Measurements from ENCODE around the gene THAP7. TPM values are rescaled to one million over a fixed set of nuclear protein-coding genes. Genes with fewer than 3 reads are reported as not detected.

The THAP7 gene
- total RNA-seq, 1 donor from 2014 or later = 14.7 TPM

DNA sequence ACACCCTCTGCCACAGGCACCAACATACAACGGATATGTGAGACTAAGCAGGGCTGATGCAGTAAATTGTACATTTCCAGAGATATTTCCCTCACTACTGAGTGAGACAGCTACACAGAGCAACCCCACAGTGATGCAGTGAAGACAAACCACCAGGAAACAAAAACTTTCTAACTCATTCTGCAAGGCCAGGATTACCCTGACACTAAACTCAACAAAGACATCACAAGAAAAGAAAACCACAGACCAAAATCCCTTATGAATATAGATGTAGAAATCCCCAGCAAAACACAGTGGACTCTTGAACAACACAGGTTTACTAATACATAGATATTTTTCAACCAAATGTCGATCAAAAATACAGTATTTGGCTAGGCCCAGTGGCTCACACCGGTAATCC lies 32.0 kb upstream of the THAP7 start:
- peaks cover 27% of the 10 kb centered on the region for H3K4me1 Mint-ChIP-seq
- TF ChIP-seq CTCF (IDR thresholded peaks at IDR 0.05) (no peak), EZH2 (IDR thresholded peaks at IDR 0.05) (no peak)
- Histone ChIP-seq H2AFZ (replicated peaks) (no peak overlapping the region), H3F3A (ENCODE audit: low read depth) (peaks cover 7% of the 10 kb centered on the region), H3K4me1 (no peaks in the 10 kb centered on the region), H3K36me3 (no peaks in the 10 kb centered on the region), H3K79me2 (ENCODE audit: low read depth) (no peaks in the 10 kb centered on the region), H3K27ac (no peak overlapping the region), H3K9ac (no peak overlapping the region), H3K4me3 (no peak overlapping the region), H4K20me1 (ENCODE audit: low read depth) (no peaks in the 10 kb centered on the region), H3K9me3 (ENCODE audit: low read depth) (no peaks in the 10 kb centered on the region), H3K27me3 (peaks cover 54% of the 10 kb centered on the region), H3K4me2 (no peak overlapping the region)
- H3K4me3 Mint-ChIP-seq = no peak overlapping the region
- H3K27ac Mint-ChIP-seq = no peak overlapping the region
- H3K36me3 Mint-ChIP-seq = no peaks in the 10 kb centered on the region
- H3K9me3 Mint-ChIP-seq = no peaks in the 10 kb centered on the region
- peaks cover 23% of the 10 kb centered on the region for H3K27me3 Mint-ChIP-seq (ENCODE audit: insufficient read depth, low read depth)
- no peak for DNase-seq (ENCODE audit: low spot score)

- no peaks in the 10 kb centered on the region for H3K4me1 ChIP-seq
- no peak overlapping the region for H3K9ac ChIP-seq
- H3K36me3 ChIP-seq = no peaks in the 10 kb centered on the region
- H3K4me2 ChIP-seq = peak overlapping the region; percentile 91
- Mint-ChIP-seq H3K27ac (no peak overlapping the region), H3K9me3 (no peaks in the 10 kb centered on the region), H3K27me3 (ENCODE audit: insufficient read depth, low read depth) (peaks cover 23% of the 10 kb centered on the region), H3K4me3 (no peak overlapping the region), H3K4me1 (peaks cover 22% of the 10 kb centered on the region), H3K36me3 (no peaks in the 10 kb centered on the region)
- H4K20me1 ChIP-seq (ENCODE audit: low read depth) = no peaks in the 10 kb centered on the region
- peak overlapping the region; percentile 81 for H2AFZ ChIP-seq (replicated peaks)
- no peaks in the 10 kb centered on the region for H3K79me2 ChIP-seq (ENCODE audit: low read depth)
- H3F3A ChIP-seq (ENCODE audit: low read depth) = peaks cover 7% of the 10 kb centered on the region
- peaks cover 54% of the 10 kb centered on the region for H3K27me3 ChIP-seq
- DNase-seq (ENCODE audit: low spot score) = peak; percentile 39
- no peak overlapping the region for H3K27ac ChIP-seq
- H3K4me3 ChIP-seq = peak overlapping the region; percentile 54
- TF ChIP-seq CTCF (IDR thresholded peaks at IDR 0.05) (no peak), EZH2phosphoT487 (IDR thresholded peaks at IDR 0.05) (no peak), EZH2 (IDR thresholded peaks at IDR 0.05) (no peak)
- no peaks in the 10 kb centered on the region for H3K9me3 ChIP-seq (ENCODE audit: low read depth)
Measured at GRCh38 chr22:21032868-21033688, 31.2 kb upstream of the THAP7 start.

DNA sequence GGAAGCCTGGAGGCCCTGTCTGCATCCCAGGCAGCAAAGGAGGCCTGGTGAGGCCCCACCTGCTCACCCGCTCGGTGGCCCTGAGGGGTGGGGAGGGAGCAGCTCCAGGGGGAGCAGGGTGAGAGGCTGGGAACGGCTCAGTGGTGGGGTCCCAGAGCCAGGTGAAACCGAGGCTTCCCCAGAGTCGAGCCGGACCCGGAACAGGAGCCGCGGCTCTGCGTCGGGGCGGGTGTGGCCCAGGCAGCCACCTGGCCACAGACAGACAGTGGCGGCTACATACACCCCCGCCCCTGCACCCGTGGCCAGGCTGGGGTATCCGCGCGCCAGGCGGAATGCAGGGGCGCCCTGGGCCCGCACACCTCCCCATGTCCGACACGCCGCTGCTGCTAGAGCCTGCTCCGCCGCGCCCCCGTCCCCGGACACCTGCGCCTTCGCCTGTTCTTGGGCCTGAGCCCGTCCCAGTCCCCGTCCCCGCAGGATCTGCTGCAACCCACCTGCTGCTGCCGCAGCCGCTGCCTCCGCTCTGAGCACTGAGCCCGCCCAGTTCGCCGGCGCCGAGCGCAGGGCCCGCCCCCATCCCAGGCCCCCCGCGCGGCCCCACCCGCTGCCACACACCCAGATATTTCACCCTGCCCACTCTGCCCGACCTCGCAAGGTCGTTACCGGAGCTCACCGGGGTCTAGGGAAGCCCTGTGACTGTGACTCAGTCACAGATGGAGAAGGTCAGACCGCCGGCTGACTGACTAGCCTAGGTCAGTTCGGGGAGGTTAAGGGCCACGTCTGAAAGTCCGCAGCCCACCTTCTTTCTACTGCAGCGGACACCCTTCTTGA lies 30.3 kb upstream of the THAP7 start, which contains the start of gene SLC7A4:
TSS of gene SLC7A4 (minus strand) at position 525 of the 831 bp plus-strand sequence. CDS start 749 bp downstream, outside the sequence.
- H3K36me3 Mint-ChIP-seq = no peaks in the 10 kb centered on the region
- peak; percentile 34 for TF ChIP-seq EZH2 (IDR thresholded peaks at IDR 0.05)
- no peak for TF ChIP-seq CTCF (IDR thresholded peaks at IDR 0.05)
- TF ChIP-seq EZH2phosphoT487 (IDR thresholded peaks at IDR 0.05) = no peak
- Histone ChIP-seq H3K4me2 (peak within 1 kb of the TSS; percentile 91), H4K20me1 (ENCODE audit: low read depth) (no peaks in the 10 kb centered on the region), H3K36me3 (no peaks in the 10 kb centered on the region), H3K4me1 (no peaks in the 10 kb centered on the region), H3K9me3 (ENCODE audit: low read depth) (no peaks in the 10 kb centered on the region), H3K27ac (no peak within 1 kb of the TSS), H3F3A (ENCODE audit: low read depth) (peaks cover 7% of the 10 kb centered on the region), H3K79me2 (ENCODE audit: low read depth) (no peaks in the 10 kb centered on the region), H2AFZ (replicated peaks) (peak within 1 kb of the TSS; percentile 81), H3K27me3 (peaks cover 54% of the 10 kb centered on the region), H3K9ac (no peak within 1 kb of the TSS), H3K4me3 (peak within 1 kb of the TSS; percentile 54)
- DNase-seq (ENCODE audit: low spot score) = peak; percentile 59
- no peaks in the 10 kb centered on the region for H3K9me3 Mint-ChIP-seq
- peak within 1 kb of the TSS; percentile 53 for H3K27ac Mint-ChIP-seq
- H3K4me3 Mint-ChIP-seq = peak within 1 kb of the TSS; percentile 75
- peaks cover 22% of the 10 kb centered on the region for H3K4me1 Mint-ChIP-seq
- peaks cover 23% of the 10 kb centered on the region for H3K27me3 Mint-ChIP-seq (ENCODE audit: insufficient read depth, low read depth)

Data from neural progenitor cell (in vitro differentiated cells).